Measurements from ENCODE around the gene PPP2R2B.

Gene PPP2R2B

GRCh38 chr5:146690880-146691355 is 187.6 kb downstream of the PPP2R2B start:
- no peak for DNase-seq

- no peak for DNase-seq
Measured at GRCh38 chr5:146687630-146688029, 190.9 kb downstream of the PPP2R2B start.

- DNase-seq = no peak
Measured at GRCh38 chr5:146683861-146684260, 194.7 kb downstream of the PPP2R2B start.

GRCh38 chr5:146682899-146683532 is 195.5 kb downstream of the PPP2R2B start:
- DNase-seq = no peak

GRCh38 chr5:146681585-146682105 is 196.9 kb downstream of the PPP2R2B start:
- DNase-seq = no peak

GRCh38 chr5:146680846-146681584 is 197.5 kb downstream of the PPP2R2B start:
- DNase-seq = no peak

- DNase-seq = no peak
Measured at GRCh38 chr5:146675636-146676035, 202.9 kb downstream of the PPP2R2B start.

- no peak for DNase-seq
Measured at GRCh38 chr5:146672866-146673265, 205.7 kb downstream of the PPP2R2B start.

GRCh38 chr5:146671561-146672295 is 206.8 kb downstream of the PPP2R2B start:
- no peak for DNase-seq

- DNase-seq = no peak
Measured at GRCh38 chr5:146669656-146670055, 208.9 kb downstream of the PPP2R2B start.

- no peak for DNase-seq
Measured at GRCh38 chr5:146667633-146668272, 210.8 kb downstream of the PPP2R2B start.

GRCh38 chr5:146662229-146662628 is 216.3 kb downstream of the PPP2R2B start:
- DNase-seq = no peak

- no peak for DNase-seq
Measured at GRCh38 chr5:146660376-146660960, 218.1 kb downstream of the PPP2R2B start.

- DNase-seq = no peak
Measured at GRCh38 chr5:146659961-146660360, 218.6 kb downstream of the PPP2R2B start.

GRCh38 chr5:146656703-146657102 is 221.9 kb downstream of the PPP2R2B start:
- DNase-seq = no peak

- DNase-seq = no peak
Measured at GRCh38 chr5:146653560-146653959, 225.0 kb downstream of the PPP2R2B start.

GRCh38 chr5:146652547-146652946 is 226.0 kb downstream of the PPP2R2B start:
- no peak for DNase-seq

GRCh38 chr5:146647656-146648199 is 230.8 kb downstream of the PPP2R2B start:
- no peak for DNase-seq

- DNase-seq = no peak
Measured at GRCh38 chr5:146646441-146646840, 232.1 kb downstream of the PPP2R2B start.

GRCh38 chr5:146645342-146645741 is 233.2 kb downstream of the PPP2R2B start:
- no peak for DNase-seq

- DNase-seq = no peak
Measured at GRCh38 chr5:146644831-146645230, 233.7 kb downstream of the PPP2R2B start.

- DNase-seq = no peak
Measured at GRCh38 chr5:146643776-146644175, 234.8 kb downstream of the PPP2R2B start.
